ENCODE measurements around the gene SLC4A5. TPM values are rescaled to one million over a fixed set of nuclear protein-coding genes. Genes with fewer than 3 reads are reported as not detected.

The SLC4A5 gene
- total RNA-seq, 1 experiment from 2014 or later = under 0.01 TPM

GRCh38 chr2:74333175-74333574 is 10.0 kb downstream of the SLC4A5 start:
- H3K36me3 ChIP-seq = no peaks in the 10 kb centered on the region
- peak; percentile 9 for DNase-seq
- no peaks in the 10 kb centered on the region for H3K9me3 ChIP-seq

DNA sequence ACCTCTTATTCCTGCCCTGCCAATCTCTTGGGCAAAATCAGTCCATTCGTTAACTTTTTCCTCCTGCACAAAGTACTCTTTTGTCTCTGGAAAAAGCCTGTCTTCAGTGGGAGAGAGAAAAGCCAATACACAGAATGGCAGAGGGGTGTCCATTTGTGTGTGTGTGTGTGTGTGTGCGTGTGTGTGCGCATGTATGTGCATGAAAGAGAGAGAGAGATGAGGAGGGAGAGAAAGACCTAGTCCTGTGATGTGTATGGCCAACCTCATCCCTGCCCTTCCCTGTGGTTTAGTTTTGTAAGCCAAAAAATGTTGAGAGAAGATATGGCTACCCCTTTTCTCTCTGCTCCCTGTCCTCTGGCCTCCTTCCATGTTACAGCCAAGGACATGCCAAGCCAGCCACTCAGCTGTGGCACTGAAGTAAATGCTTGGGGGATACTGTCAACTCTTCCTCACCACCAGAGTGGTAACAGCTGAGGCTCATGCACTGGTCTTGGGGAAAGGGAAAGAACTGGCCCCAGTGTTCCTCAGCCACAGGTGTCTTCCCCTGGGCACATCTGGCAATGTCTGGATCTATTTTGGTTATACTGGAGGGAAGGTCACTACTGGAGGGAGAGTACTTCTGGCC is 10.6 kb downstream of the SLC4A5 start:
- Histone ChIP-seq H3K36me3 (no peaks in the 10 kb centered on the region), H3K27me3 (no peaks in the 10 kb centered on the region), H3K9me3 (no peaks in the 10 kb centered on the region), H3K4me3 (no peak overlapping the region)
- DNase-seq = no peak

More at GRCh38 chr2:74333175-74333574, 10.0 kb downstream of the SLC4A5 start:
- Histone ChIP-seq H3K4me3 (no peak overlapping the region), H3K27me3 (no peaks in the 10 kb centered on the region)

GRCh38 chr2:74328573-74328972 is 14.6 kb downstream of the SLC4A5 start:
- no peak overlapping the region for H3K4me3 ChIP-seq
- DNase-seq = no peak
- H3K9me3 ChIP-seq = no peaks in the 10 kb centered on the region
- H3K36me3 ChIP-seq = no peaks in the 10 kb centered on the region
- no peaks in the 10 kb centered on the region for H3K27me3 ChIP-seq

DNA sequence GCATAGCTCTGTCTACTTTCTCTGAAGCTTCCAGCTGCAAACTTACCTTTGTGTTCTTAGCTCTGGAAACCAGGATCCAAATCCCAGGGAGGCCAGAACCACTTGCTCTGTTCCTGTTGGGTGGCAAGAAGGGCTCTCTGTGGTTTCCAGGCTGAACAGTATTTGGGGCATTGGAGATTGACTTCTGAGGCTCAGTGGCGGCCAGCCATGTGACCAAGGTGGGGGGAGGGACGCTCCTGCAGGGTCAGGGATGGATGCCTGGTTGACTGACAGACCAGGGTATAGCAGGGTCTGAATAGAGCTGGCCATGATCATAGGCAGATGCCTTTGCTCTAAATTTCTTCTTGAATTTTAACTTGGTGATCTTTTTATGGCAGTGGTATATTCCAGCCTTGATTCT is 15.1 kb downstream of the SLC4A5 start:
- Histone ChIP-seq H3K4me3 (no peak overlapping the region), H3K9me3 (no peaks in the 10 kb centered on the region), H3K36me3 (no peaks in the 10 kb centered on the region), H3K27me3 (no peaks in the 10 kb centered on the region)
- DNase-seq = no peak

GRCh38 chr2:74327627-74328026 is 15.6 kb downstream of the SLC4A5 start:
- Histone ChIP-seq H3K4me3 (no peak overlapping the region), H3K27me3 (no peaks in the 10 kb centered on the region), H3K9me3 (no peaks in the 10 kb centered on the region), H3K36me3 (no peaks in the 10 kb centered on the region)
- DNase-seq = no peak

DNA sequence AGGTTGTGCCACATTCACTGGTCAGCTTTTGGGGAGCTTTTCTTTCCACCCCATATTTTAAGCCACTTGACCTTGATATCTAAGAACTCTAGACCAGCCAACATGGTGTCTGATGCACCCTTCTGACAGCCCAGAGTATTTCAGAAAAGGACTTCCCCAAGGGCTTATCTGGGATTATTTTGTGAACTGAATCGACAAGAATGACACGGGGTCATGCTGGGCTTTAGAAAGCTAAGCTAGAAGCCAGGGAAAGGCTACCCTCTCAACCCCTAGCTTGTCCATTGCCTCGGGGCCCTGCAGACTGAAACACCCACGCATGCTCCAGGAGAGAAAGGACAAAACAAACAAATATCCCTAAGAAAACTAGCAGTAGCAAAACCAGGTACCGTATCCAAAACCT is 16.0 kb downstream of the SLC4A5 start:
- H3K4me3 ChIP-seq = no peak overlapping the region
- DNase-seq = no peak
- no peaks in the 10 kb centered on the region for H3K27me3 ChIP-seq
- H3K36me3 ChIP-seq = no peaks in the 10 kb centered on the region
- H3K9me3 ChIP-seq = no peaks in the 10 kb centered on the region

DNA sequence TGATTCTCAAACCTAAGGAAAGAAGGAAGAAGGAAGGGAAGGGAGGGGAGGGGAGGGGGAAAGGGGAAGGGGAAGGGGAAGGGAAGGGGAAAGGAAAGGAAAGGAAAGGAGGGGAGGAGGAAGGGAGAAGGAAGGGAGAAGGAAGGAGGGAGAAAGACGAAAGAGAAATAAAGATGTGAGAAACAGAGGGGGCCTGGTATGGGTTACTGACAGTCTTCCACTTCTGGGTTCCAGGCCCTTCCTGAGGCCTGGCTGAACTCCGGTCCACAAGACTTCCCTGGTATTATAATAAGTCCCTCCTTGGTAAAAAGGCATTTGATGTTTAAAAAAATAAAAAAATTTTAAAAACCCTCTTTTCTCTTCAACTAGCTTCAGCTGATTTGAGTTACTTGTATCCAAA is 17.4 kb downstream of the SLC4A5 start:
- DNase-seq = no peak
- Histone ChIP-seq H3K9me3 (no peaks in the 10 kb centered on the region), H3K36me3 (no peaks in the 10 kb centered on the region), H3K27me3 (no peaks in the 10 kb centered on the region), H3K4me3 (no peak overlapping the region)

DNA sequence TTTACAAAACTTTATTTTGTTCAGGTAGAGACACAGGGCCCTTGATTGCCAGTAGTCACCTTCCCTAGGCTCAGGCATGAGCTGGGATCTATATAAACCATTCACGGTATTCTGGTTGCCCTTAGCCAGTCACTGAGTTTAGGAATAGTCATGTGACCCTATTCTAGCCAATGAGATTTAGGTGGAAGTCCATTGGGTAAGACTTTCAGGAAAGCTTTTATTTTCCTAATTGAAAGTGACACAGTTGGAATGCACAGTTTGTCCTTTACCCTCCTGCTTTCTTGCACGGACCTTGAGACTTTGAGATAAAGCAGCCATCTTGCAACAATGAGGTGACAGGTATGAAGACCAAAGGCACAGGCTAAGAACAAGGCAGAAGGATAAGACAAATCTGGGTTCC is 21.5 kb downstream of the SLC4A5 start:
- Histone ChIP-seq H3K27me3 (no peaks in the 10 kb centered on the region), H3K36me3 (no peaks in the 10 kb centered on the region), H3K9me3 (no peaks in the 10 kb centered on the region), H3K4me3 (no peak overlapping the region)
- DNase-seq = no peak

DNA sequence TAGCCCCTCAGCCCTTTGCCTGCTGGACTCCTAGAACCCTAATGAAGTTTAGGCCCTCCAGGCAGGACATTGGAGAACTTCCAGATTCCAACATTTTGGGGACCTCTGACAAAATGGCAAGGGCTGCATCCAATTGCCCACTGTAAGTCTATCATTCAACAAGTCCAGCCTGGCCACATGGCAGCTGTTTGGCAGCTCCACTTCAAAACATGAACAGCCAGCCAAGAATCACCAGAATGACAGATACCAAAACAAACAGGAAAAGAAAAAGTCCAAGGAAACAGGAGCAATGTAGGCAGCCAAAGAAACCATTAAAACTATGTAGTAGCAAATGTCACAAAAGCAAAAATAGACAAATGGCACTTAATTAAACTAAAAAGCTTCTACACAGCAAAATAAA is 25.5 kb downstream of the SLC4A5 start:
- no peaks in the 10 kb centered on the region for H3K9me3 ChIP-seq
- no peaks in the 10 kb centered on the region for H3K27me3 ChIP-seq
- no peak overlapping the region for H3K4me3 ChIP-seq
- no peaks in the 10 kb centered on the region for H3K36me3 ChIP-seq
- DNase-seq = peak; percentile 17

DNA sequence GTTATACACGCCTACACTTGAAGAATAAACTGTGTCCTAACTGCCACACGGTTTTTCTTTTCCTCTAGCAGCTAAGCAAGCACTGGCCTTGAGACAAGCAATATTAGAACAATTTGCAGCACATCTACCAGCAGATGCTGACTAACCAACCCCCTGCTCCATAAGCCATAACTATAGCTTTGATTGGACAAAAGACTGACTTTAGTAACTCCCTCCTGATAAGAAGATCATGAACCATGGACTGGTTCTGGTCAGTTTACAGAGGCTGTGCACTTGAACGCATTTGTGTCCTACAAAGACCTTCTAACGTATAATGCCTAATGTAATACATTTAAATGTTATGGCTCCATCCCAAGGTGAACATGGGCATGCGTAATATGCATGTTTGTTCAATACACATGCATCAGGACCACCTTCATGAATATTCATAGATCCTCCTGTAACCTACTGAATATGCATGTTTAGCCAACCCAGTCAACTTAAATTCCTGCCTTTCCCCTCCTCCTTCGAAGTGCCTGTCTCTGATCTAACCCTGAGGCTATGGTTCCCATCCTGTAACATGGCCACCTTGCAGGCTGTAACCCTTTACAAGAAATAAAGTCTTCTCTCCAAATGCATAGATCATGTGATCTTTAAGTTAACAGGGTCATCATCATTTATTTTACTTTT is 26.5 kb downstream of the SLC4A5 start:
- no peaks in the 10 kb centered on the region for H3K27me3 ChIP-seq
- no peak overlapping the region for H3K4me3 ChIP-seq
- no peaks in the 10 kb centered on the region for H3K9me3 ChIP-seq
- no peak for DNase-seq
- no peaks in the 10 kb centered on the region for H3K36me3 ChIP-seq

DNA sequence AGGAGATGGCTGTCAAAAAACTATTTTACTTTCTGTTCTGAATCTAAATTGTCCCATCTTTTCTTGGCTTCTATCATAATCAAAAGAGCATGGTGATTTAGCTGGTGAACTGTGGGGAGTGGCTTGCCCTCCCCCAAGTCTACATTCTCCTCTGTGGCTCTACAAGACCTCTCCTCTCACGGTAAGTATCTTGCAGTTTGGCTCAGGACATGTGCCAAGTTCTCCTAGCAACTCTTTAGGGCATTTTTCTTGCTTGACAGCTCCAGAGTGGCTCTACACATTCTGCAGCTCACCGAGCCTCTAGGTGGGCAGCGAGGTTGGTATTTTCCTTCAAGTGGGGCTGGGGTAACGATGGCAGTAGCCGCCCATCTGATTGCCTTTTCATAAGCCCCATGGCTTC is 29.1 kb downstream of the SLC4A5 start:
- Histone ChIP-seq H3K36me3 (no peaks in the 10 kb centered on the region), H3K4me3 (no peak overlapping the region), H3K27me3 (no peaks in the 10 kb centered on the region), H3K9me3 (no peaks in the 10 kb centered on the region)
- DNase-seq = no peak

DNA sequence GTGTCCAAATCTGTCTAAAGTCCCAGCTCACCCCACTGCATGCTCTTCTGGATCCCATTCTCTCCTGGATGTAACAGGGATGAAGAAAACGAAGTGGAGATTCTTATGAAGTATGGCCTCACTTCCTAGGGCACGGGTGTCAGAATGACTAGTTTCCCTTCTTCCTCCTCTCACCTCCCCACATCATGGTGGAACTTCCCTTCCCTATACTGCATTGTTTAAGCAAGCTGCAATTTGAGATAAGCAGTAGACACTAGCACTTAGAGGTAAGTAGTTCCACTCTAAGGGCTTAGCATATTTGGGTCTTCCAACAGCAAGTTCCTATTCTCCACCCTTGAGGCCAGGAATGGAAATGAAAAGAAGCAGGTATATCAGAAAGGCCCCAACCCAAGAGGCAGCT is 29.7 kb downstream of the SLC4A5 start:
- Histone ChIP-seq H3K36me3 (no peaks in the 10 kb centered on the region), H3K4me3 (no peak overlapping the region), H3K27me3 (no peaks in the 10 kb centered on the region), H3K9me3 (no peaks in the 10 kb centered on the region)
- DNase-seq = no peak

DNA sequence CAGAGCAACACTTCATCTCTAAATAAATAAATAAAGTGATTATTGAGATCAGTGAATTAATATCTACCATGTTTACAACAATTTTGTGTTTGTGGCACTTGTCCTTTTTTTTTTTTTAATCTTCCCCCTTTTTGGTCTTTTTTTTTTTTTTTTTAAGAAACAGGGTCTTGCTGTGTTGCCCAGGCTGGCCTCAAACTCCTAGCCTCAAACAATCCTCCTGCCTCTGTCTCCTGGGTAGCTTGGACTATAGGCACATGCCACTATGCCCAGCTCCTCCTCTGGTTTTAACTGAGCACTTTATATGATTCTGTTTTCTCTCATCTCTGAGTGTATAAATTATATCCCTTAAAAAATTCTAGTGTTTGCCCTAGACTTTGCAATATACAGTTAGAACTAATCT is 30.3 kb downstream of the SLC4A5 start:
- H3K9me3 ChIP-seq = no peaks in the 10 kb centered on the region
- no peak overlapping the region for H3K4me3 ChIP-seq
- no peak for DNase-seq
- H3K27me3 ChIP-seq = no peaks in the 10 kb centered on the region
- no peaks in the 10 kb centered on the region for H3K36me3 ChIP-seq

GRCh38 chr2:74307720-74308119 is 35.5 kb downstream of the SLC4A5 start:
- H3K4me3 ChIP-seq = no peak overlapping the region
- no peaks in the 10 kb centered on the region for H3K9me3 ChIP-seq
- DNase-seq = no peak
- H3K36me3 ChIP-seq = no peaks in the 10 kb centered on the region
- no peaks in the 10 kb centered on the region for H3K27me3 ChIP-seq

- Histone ChIP-seq H3K36me3 (no peaks in the 10 kb centered on the region), H3K4me3 (no peak overlapping the region), H3K9me3 (no peaks in the 10 kb centered on the region), H3K27me3 (no peaks in the 10 kb centered on the region)
- no peak for DNase-seq
These were observed 38.7 kb downstream of the SLC4A5 start for GRCh38 chr2:74304332-74305148.

DNA sequence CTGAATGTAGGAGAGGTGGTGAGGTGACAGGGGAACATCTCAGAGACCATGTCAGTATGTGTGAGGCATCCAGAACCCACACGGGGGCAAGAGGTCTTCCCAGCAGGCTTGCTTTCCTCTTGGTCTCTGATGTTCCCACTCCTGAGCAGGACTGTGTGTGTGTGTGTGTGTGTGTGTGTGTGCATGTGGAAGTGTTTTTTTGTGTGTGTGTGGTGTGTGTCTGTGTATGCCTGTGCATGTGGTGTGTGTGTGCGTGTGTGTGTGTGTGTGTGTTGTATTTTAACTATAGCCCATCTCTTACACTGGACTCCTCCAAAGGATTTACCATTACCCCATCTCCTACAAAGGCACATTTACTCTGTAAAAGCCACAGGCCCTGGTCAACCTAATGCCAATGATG is 40.4 kb downstream of the SLC4A5 start:
- H3K27me3 ChIP-seq = no peaks in the 10 kb centered on the region
- no peak overlapping the region for H3K4me3 ChIP-seq
- no peak for DNase-seq
- no peaks in the 10 kb centered on the region for H3K36me3 ChIP-seq
- H3K9me3 ChIP-seq = no peaks in the 10 kb centered on the region

DNA sequence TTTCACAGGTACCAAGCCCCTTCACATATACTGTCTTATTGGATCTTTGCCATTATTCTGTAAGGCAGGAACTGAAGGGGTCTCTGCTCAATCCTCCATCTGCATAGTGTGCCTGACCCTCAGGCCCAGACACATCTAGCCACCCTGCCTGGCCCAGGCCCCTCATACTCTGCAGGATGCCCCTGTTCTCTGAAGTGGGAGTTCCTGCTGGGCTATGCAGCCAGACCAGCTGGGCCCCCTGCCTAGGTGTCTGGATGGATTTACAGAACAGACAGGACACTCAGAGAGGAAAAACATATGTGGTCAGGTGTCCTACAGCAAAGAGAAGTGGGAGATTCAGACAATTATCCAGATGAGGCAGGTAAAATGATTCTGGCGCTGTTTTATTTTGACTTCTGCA is 42.0 kb downstream of the SLC4A5 start:
- no peaks in the 10 kb centered on the region for H3K9me3 ChIP-seq
- H3K4me3 ChIP-seq = no peak overlapping the region
- no peak for DNase-seq
- H3K27me3 ChIP-seq = no peaks in the 10 kb centered on the region
- H3K36me3 ChIP-seq = no peaks in the 10 kb centered on the region

- DNase-seq = no peak
- no peak overlapping the region for H3K4me3 ChIP-seq
- no peaks in the 10 kb centered on the region for H3K9me3 ChIP-seq
- no peaks in the 10 kb centered on the region for H3K27me3 ChIP-seq
- no peaks in the 10 kb centered on the region for H3K36me3 ChIP-seq
These were observed 42.7 kb downstream of the SLC4A5 start for GRCh38 chr2:74300506-74300905.
